Parathyroid adenoma (tissue), 2 donors: Measurements from ENCODE around the gene KLF16.
A peak's percentile ranks its signal among the peaks of the same experiment; 100 is the strongest.

Experiments used
- H2AFZ ChIP-seq: fragments of 300-600 bp; sonication (generic); one replicate; pipeline ENCODE4 v1.7.0; 2017; ENCODE audit warnings: antibody characterized with exemption, mild to moderate bottlenecking
- H3K27ac ChIP-seq: fragments of 300-600 bp; sonication (generic); one replicate; pipeline ENCODE4 v1.7.0; 2017
- H3K27me3 ChIP-seq: fragments of 300-600 bp; sonication (generic); one replicate; pipeline ENCODE4 v1.7.0; 2017; ENCODE audit warnings: low read length; ENCODE audit not compliant: control insufficient read depth, insufficient read depth
- H3K36me3 ChIP-seq: fragments of 300-600 bp; sonication (generic); one replicate; pipeline ENCODE4 v1.7.0; 2017; ENCODE audit warnings: low read length; ENCODE audit not compliant: control insufficient read depth, insufficient read depth
- H3K4me1 ChIP-seq: fragments of 300-600 bp; sonication (generic); one replicate; pipeline ENCODE4 v1.7.0; 2017; ENCODE audit warnings: control low read depth
- H3K4me2 ChIP-seq: fragments of 300-600 bp; sonication (generic); one replicate; pipeline ENCODE4 v1.7.0; 2017; ENCODE audit warnings: low read length
- H3K4me3 ChIP-seq: fragments of 300-600 bp; sonication (generic); one replicate; pipeline ENCODE4 v1.7.0; 2017; ENCODE audit warnings: low read depth, low read length
- H3K79me2 ChIP-seq: fragments of 300-600 bp; sonication (generic); one replicate; pipeline ENCODE4 v1.7.0; 2017; ENCODE audit warnings: control low read depth
- H3K9ac ChIP-seq: fragments of 300-600 bp; sonication (generic); one replicate; pipeline ENCODE4 v1.7.0; 2017; ENCODE audit warnings: mild to moderate bottlenecking
- H3K9me3 ChIP-seq: fragments of 300-600 bp; sonication (generic); one replicate; pipeline ENCODE4 v1.7.0; 2017; ENCODE audit warnings: low read length; ENCODE audit not compliant: control insufficient read depth
- TF ChIP-seq, protein P1 (sequence below): fragments of 300-600 bp; sonication (generic); IDR thresholded peaks from one replicate; pipeline ENCODE4 v1.7.0; 2017; ENCODE audit warnings: antibody characterized with exemption, mild to moderate bottlenecking
- donor health status: primary hyperparathyroidism.

The KLF16 gene

DNA sequence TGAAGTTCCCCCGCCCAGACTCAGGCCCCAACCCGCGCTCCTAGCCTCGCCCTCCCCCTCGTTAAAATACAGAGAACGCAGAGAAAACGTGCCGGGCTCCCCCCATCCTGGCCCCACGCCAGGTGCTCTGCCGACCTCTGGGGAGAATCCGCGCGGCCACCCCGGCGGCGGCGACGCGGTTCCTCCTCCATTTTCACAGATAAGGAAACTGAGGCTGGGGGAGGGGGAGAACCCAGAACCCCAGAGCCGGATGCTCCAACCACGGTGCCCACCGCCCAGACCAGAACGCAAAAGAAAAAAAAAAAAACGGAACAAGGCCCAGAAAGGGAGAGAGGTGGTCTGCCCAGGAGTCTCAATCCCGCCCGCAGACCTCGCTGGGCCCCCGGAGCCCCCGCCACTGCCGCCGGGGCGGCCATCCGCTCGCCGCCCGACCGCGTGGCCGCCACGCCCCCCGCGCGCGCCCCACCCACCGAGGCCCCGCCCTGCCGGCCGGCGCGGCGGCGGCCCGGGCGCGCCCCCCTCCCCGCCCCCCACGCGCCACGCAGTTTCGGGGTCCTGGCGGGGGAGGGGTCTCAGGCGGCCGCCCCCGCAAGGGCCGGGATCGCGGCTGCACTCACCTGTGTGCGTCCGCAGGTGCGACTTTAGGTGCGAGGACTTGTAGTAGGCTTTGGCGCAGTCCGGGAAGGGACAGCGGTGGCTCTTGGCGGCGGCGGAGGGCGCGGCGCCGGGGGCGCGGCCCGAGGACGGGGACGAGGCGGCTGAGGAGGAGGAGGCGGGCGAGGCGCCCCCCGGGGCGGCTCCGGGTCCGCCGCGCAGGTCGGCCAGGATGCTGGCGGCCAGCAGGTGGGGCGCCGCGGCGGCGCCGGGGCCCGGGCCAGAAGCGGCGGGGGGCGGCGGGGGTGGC lies 703 bp downstream of the KLF16 start:
- Histone ChIP-seq H3K9ac (no peak overlapping the region), H3K27me3 (no peaks in the 10 kb centered on the region), H2AFZ (no peak overlapping the region), H3K27ac (no peak overlapping the region), H3K79me2 (peaks cover 6% of the 10 kb centered on the region), H3K4me3 (peak overlapping the region; percentile 56), H3K4me2 (peak overlapping the region; percentile 90), H3K4me1 (peaks cover 19% of the 10 kb centered on the region), H3K9me3 (no peaks in the 10 kb centered on the region), H3K36me3 (no peaks in the 10 kb centered on the region)
- TF ChIP-seq, protein P1, sequence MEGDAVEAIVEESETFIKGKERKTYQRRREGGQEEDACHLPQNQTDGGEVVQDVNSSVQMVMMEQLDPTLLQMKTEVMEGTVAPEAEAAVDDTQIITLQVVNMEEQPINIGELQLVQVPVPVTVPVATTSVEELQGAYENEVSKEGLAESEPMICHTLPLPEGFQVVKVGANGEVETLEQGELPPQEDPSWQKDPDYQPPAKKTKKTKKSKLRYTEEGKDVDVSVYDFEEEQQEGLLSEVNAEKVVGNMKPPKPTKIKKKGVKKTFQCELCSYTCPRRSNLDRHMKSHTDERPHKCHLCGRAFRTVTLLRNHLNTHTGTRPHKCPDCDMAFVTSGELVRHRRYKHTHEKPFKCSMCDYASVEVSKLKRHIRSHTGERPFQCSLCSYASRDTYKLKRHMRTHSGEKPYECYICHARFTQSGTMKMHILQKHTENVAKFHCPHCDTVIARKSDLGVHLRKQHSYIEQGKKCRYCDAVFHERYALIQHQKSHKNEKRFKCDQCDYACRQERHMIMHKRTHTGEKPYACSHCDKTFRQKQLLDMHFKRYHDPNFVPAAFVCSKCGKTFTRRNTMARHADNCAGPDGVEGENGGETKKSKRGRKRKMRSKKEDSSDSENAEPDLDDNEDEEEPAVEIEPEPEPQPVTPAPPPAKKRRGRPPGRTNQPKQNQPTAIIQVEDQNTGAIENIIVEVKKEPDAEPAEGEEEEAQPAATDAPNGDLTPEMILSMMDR: no peak

DNA sequence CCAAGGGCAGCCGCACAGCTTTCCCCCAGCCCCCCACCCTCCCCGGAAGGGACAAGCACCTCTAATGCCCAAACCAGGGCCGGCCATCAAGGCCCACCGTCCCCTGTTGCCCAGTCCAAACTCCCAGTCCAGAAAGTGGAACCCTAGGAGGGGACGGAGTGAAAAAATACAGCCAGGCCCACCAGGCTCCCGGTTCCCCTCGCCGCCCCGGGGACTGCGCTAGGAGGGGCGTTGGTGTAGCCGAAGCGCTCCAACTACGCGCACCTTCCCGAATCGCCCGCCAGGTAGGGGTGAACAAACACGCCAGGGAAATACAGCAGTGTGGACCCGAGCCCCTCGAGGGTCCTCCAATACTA lies 1.3 kb downstream of the KLF16 start:
- Histone ChIP-seq H3K4me1 (peaks cover 19% of the 10 kb centered on the region), H3K27me3 (no peaks in the 10 kb centered on the region), H2AFZ (no peak overlapping the region), H3K4me2 (peak overlapping the region; percentile 90), H3K9me3 (no peaks in the 10 kb centered on the region), H3K27ac (no peak overlapping the region), H3K9ac (no peak overlapping the region), H3K36me3 (no peaks in the 10 kb centered on the region), H3K4me3 (peak overlapping the region; percentile 56), H3K79me2 (peaks cover 6% of the 10 kb centered on the region)
- TF ChIP-seq, protein P1: no peak

DNA sequence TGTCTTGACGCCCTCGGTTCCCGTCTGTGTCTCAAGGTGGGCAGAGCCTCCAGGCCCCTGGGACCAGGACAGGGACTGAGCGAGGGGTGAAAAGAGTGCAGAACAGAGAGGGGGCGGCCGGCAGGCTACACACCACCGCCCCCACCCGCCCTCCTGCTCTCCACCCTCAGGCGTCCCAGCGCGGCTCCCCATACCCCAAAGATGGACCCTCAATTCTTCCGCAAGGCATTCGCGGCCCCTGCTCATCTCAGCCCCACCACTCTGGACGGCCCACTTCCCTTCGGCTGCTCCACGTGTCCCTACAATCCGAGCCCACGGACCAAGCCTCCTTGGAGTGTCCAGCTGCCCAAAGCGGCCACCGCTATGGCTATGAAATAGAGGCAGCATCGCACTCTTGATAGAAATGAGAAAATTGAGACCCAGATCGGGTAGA lies 1.8 kb downstream of the KLF16 start:
- H2AFZ ChIP-seq: no peak overlapping the region
- no peaks in the 10 kb centered on the region for H3K36me3 ChIP-seq
- peaks cover 6% of the 10 kb centered on the region for H3K79me2 ChIP-seq
- TF ChIP-seq, protein P1: no peak
- no peak overlapping the region for H3K9ac ChIP-seq
- H3K27ac ChIP-seq: no peak overlapping the region
- no peaks in the 10 kb centered on the region for H3K27me3 ChIP-seq
- peak overlapping the region; percentile 90 for H3K4me2 ChIP-seq
- no peaks in the 10 kb centered on the region for H3K9me3 ChIP-seq
- peaks cover 19% of the 10 kb centered on the region for H3K4me1 ChIP-seq
- peak overlapping the region; percentile 14 for H3K4me3 ChIP-seq

DNA sequence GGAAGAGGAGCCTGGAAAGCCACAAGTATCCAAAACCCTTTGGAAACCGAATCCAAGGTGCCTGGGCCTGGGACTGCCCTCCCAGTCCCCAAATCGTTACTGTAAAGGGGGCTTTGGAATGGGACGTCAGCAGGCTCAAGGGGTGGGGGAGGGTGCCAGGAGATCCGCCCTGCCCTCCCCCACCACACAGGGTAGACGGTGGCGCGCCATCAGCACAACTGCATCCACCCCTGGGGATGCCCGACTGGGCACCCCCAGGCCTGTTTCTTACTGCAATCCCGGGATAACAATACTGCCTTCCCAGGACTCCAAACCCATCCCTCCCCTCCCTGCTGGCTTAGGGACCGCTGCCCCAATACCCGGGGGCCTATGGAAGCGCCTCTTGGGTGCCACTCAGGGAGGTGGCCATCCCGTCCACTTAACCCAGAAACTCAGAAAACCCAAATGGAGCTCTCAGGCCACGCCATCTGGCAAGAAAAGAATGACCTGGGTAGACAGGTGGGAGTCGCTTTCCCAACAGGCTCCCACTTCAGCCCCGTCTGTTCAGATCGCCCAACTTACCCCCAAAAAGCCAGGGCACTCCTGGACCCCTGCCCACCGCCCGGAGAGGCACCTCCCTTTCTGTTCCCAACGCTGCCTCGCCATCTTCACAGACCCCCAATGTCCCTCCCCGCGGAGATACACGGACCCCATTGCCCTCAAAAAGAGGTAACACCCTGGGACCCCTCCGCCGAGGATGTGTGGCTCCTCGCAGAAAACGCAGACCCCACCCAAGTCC lies 2.4 kb downstream of the KLF16 start:
- H3K4me1 ChIP-seq: peaks cover 19% of the 10 kb centered on the region
- H3K4me3 ChIP-seq: no peak overlapping the region
- no peak overlapping the region for H2AFZ ChIP-seq
- H3K27me3 ChIP-seq: no peaks in the 10 kb centered on the region
- no peak overlapping the region for H3K9ac ChIP-seq
- no peak overlapping the region for H3K4me2 ChIP-seq
- TF ChIP-seq, protein P1: no peak
- no peaks in the 10 kb centered on the region for H3K9me3 ChIP-seq
- no peak overlapping the region for H3K27ac ChIP-seq
- H3K36me3 ChIP-seq: no peaks in the 10 kb centered on the region
- peaks cover 11% of the 10 kb centered on the region for H3K79me2 ChIP-seq
